Epithelial cell of proximal tubule (primary cell): ENCODE data around the gene CDH22. TPM values are rescaled to one million over a fixed set of nuclear protein-coding genes. Genes with fewer than 3 reads are reported as not detected.

Experiments
- DNase-seq: peaks from one replicate; pipeline ENCODE4 v3.0.0-alpha.2; 2011; ENCODE audit warnings: low read depth
- H3K4me3 ChIP-seq: 2 replicates; pipeline ENCODE4 v1.5.1; 2011; ENCODE audit warnings: low read depth, mild to moderate bottlenecking, low read length
- CTCF ChIP-seq: conservative IDR thresholded peaks from 2 replicates; pipeline ENCODE4 v1.5.1; 2012; ENCODE audit warnings: low read depth, mild to moderate bottlenecking, low read length
- total RNA-seq: library from RNA; depleted of rRNA; stranded (reverse); fragments of >200 nt; gene quantifications from 2 replicates; pipeline ENCODE4 v1.2.3, GENCODE V29; 2015

CDH22 gene
- total RNA-seq, 1 donor from 2014 or later, result not detected

GRCh38 chr20:46260936-46261454 lies 47.3 kb downstream of the CDH22 start:
- no peak overlapping the region for H3K4me3 ChIP-seq
- no peak for DNase-seq
- TF ChIP-seq CTCF, result no peak

- no peak for TF ChIP-seq CTCF
- DNase-seq, result no peak
Measured at GRCh38 chr20:46260480-46260879, 47.8 kb downstream of the CDH22 start.

GRCh38 chr20:46259260-46259859 lies 48.9 kb downstream of the CDH22 start:
- no peak for DNase-seq
- H3K4me3 ChIP-seq, result no peak overlapping the region
- TF ChIP-seq CTCF, result no peak

More at GRCh38 chr20:46260480-46260879, 47.8 kb downstream of the CDH22 start:
- H3K4me3 ChIP-seq, result no peak overlapping the region

GRCh38 chr20:46257887-46258286 lies 50.4 kb downstream of the CDH22 start:
- TF ChIP-seq CTCF, result no peak

GRCh38 chr20:46256293-46256692 lies 52.0 kb downstream of the CDH22 start:
- no peak for TF ChIP-seq CTCF
- no peak for DNase-seq
- H3K4me3 ChIP-seq, result no peak overlapping the region

More at GRCh38 chr20:46257887-46258286, 50.4 kb downstream of the CDH22 start:
- no peak for DNase-seq
- H3K4me3 ChIP-seq, result no peak overlapping the region

- no peak for TF ChIP-seq CTCF
- H3K4me3 ChIP-seq, result no peak overlapping the region
- peak; percentile 4 for DNase-seq
Measured at GRCh38 chr20:46255440-46256104, 52.7 kb downstream of the CDH22 start.
